Prostate gland (tissue), 2 donors: Measurements from ENCODE around the gene SP5.

ENCODE experiments used
- POLR2A ChIP-seq: fragments of 450-650 bp; IDR thresholded peaks from one replicate; pipeline ENCODE4 v1.6.1; 2016; ENCODE audit warnings: antibody characterized with exemption, mild to moderate bottlenecking
- TF ChIP-seq, protein P1 (sequence below), 4 experiments: fragments of 200-600 bp in 2 of 4; fragments of 450-650 bp in 2 of 4; sonication (generic) in 2 of 4; IDR thresholded peaks; 1 replicate in 3 of 4; 2 replicates in 1 of 4; pipeline ENCODE4 v1.5.1; 2016 to 2019; ENCODE audit warnings: antibody characterized with exemption in 4 of 4, mild to moderate bottlenecking in 2 of 4, moderate library complexity in 2 of 4

DNA sequence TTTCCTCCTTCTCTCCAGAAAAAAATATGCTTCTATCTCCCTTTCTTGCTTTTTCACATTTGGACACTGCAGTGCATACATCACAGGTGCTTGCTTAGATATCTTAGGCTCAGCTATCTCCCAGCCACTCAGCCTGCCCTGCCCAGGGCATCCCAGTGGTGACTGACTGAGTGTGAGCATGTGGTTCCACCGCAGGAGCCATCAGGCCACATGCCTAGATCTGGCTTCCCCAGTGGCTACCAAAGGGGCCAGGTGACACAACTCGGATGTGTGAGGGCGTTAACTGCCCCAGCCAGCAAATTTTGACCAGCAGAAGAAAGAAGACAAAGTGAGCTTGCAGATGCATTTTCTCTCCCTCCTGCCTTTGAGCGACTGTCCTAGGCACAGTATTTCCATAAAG lies 25.5 kb downstream of the SP5 start:
- TF ChIP-seq, protein P1, sequence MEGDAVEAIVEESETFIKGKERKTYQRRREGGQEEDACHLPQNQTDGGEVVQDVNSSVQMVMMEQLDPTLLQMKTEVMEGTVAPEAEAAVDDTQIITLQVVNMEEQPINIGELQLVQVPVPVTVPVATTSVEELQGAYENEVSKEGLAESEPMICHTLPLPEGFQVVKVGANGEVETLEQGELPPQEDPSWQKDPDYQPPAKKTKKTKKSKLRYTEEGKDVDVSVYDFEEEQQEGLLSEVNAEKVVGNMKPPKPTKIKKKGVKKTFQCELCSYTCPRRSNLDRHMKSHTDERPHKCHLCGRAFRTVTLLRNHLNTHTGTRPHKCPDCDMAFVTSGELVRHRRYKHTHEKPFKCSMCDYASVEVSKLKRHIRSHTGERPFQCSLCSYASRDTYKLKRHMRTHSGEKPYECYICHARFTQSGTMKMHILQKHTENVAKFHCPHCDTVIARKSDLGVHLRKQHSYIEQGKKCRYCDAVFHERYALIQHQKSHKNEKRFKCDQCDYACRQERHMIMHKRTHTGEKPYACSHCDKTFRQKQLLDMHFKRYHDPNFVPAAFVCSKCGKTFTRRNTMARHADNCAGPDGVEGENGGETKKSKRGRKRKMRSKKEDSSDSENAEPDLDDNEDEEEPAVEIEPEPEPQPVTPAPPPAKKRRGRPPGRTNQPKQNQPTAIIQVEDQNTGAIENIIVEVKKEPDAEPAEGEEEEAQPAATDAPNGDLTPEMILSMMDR (IDR thresholded peaks at IDR 0.05) = no peak
- no peak for TF ChIP-seq POLR2A
